HCT116 (cell line): ENCODE data around the gene TGM4. TPM values are rescaled to one million over a fixed set of nuclear protein-coding genes. Genes with fewer than 3 reads are reported as not detected.

Experiments used
- ATAC-seq: fragments of 200-7000 bp; cut with Tn5 transposase; 2 replicates; pipeline ENCODE4 v1.9.1; 2020; ENCODE audit warnings: mild to moderate bottlenecking, moderate library complexity
- BruUV-seq: library from RNA; stranded (reverse); fragments of 400-500 nt; replicated peaks from 2 replicates; lab custom pipeline; 2021; lab: Mats Ljungman, UMichigan
- CTCF ChIA-PET: fragments of 300-600 bp; sonication (Branson Sonifier 250); formaldehyde crosslinking; loops from one replicate; lab custom pipeline; 2021; ENCODE audit warnings: antibody characterized with exemption; lab: Charles Lee
- POLR2A ChIA-PET: fragments of 300-600, 350-600 bp; sonication (Branson Sonifier 250); formaldehyde crosslinking; loops from one replicate; lab custom pipeline; 2021; ENCODE audit warnings: antibody characterized with exemption; lab: Charles Lee
- RAD21 ChIA-PET, 2 experiments: fragments of 300-600 bp; sonication (Branson Sonifier 250); formaldehyde crosslinking; loops; one replicate each; lab custom pipeline; 2023; ENCODE audit warnings: low total read pairs in 2 of 2; ENCODE audit not compliant: uncharacterized antibody in 2 of 2, unreplicated experiment in 2 of 2, low non-redundant PET in 1 of 2; lab: Charles Lee
- DNase-seq: peaks from one replicate; pipeline ENCODE4 v3.0.0-alpha.2; 2010; ENCODE audit warnings: low read depth, low spot score
- H2AFZ ChIP-seq: fragments of 200-600 bp; shearing (Covaris generic), sonication (generic); 2 replicates; pipeline ENCODE4 v1.6.1; 2017; ENCODE audit warnings: low read depth, mixed run types, mixed read lengths, antibody characterized with exemption, low read length; ENCODE audit not compliant: poor library complexity, severe bottlenecking
- H3K27ac ChIP-seq: 2 replicates; pipeline ENCODE4 v1.5.1; 2012; ENCODE audit warnings: low read depth, low read length
- H3K27me3 ChIP-seq: fragments of 200-600 bp; sonication (generic); 2 replicates; pipeline ENCODE4 v1.6.1; 2016; ENCODE audit warnings: mixed run types, low read length, mixed read lengths; ENCODE audit not compliant: insufficient read depth
- H3K36me3 ChIP-seq, 2 experiments: fragments of 200-500 bp in 1 of 2; fragments of 200-600 bp in 1 of 2; sonication (Bioruptor generic) in 1 of 2; sonication (generic) in 1 of 2; 2 replicates each; pipeline versions ENCODE4 v1.5.1 to v1.6.1; 2014 to 2016; ENCODE audit warnings: low read length in 2 of 2, inconsistent platforms in 1 of 2, mixed read lengths in 1 of 2, mixed run types in 1 of 2; ENCODE audit not compliant: insufficient read depth in 2 of 2, control insufficient read depth in 1 of 2
- H3K4me1 ChIP-seq, 2 experiments: fragments of 200-600 bp in 1 of 2; sonication (generic) in 1 of 2; 2 replicates each; pipeline versions ENCODE4 v1.5.1 to v1.6.1; 2012 to 2017; ENCODE audit warnings: low read length in 2 of 2, inconsistent platforms in 1 of 2, mild to moderate bottlenecking in 1 of 2, mixed read lengths in 1 of 2, mixed run types in 1 of 2, moderate library complexity in 1 of 2; ENCODE audit not compliant: insufficient read depth in 2 of 2, control insufficient read depth in 1 of 2
- H3K4me2 ChIP-seq: fragments of 200-600 bp; sonication (generic); 2 replicates; pipeline ENCODE4 v1.6.1; 2017; ENCODE audit warnings: mixed run types, low read length, mixed read lengths
- H3K4me3 ChIP-seq, 2 experiments: fragments of 200-600 bp in 1 of 2; sonication (generic) in 1 of 2; replicated peaks in 1 of 2; 2 replicates each; pipeline ENCODE4 v1.5.1; 2011 to 2016; ENCODE audit warnings: low read length in 2 of 2, control low read depth in 1 of 2, low read depth in 1 of 2, mild to moderate bottlenecking in 1 of 2, mixed read lengths in 1 of 2, mixed run types in 1 of 2
- H3K79me2 ChIP-seq: fragments of 200-600 bp; sonication (generic); 2 replicates; pipeline ENCODE4 v1.6.1; 2017; ENCODE audit warnings: mild to moderate bottlenecking, mixed run types, low read length, moderate library complexity, mixed read lengths; ENCODE audit not compliant: insufficient read depth
- H3K9ac ChIP-seq: fragments of 200-600 bp; sonication (generic); 2 replicates; pipeline ENCODE4 v1.6.1; 2016; ENCODE audit warnings: low read length, mixed read lengths
- H3K9me2 ChIP-seq: fragments of 200-600 bp; sonication (generic), shearing (Covaris generic); 2 replicates; pipeline ENCODE4 v1.6.1; 2017; ENCODE audit warnings: mixed run types, mild to moderate bottlenecking, moderate library complexity; ENCODE audit not compliant: insufficient read depth
- H3K9me3 ChIP-seq, 2 experiments: fragments of 200-500 bp in 1 of 2; fragments of 200-600 bp in 1 of 2; sonication (Bioruptor generic) in 1 of 2; sonication (generic) in 1 of 2; 2 replicates each; pipeline ENCODE4 v1.6.1; 2014 to 2017; ENCODE audit warnings: low read length in 2 of 2, mixed read lengths in 2 of 2, inconsistent platforms in 1 of 2, low read depth in 1 of 2, mild to moderate bottlenecking in 1 of 2, mixed run types in 1 of 2, moderate library complexity in 1 of 2; ENCODE audit not compliant: control insufficient read depth in 1 of 2, insufficient read depth in 1 of 2
- H4K20me1 ChIP-seq: fragments of 200-600 bp; sonication (generic), shearing (Covaris generic); 2 replicates; pipeline ENCODE4 v1.6.1; 2017; ENCODE audit warnings: mixed run types, mild to moderate bottlenecking, moderate library complexity; ENCODE audit not compliant: insufficient read depth
- CBX3 ChIP-seq: IDR thresholded peaks from 2 replicates; pipeline ENCODE4 v1.6.1; 2012; ENCODE audit warnings: low read depth
- EGR1 ChIP-seq: IDR thresholded peaks from 2 replicates; pipeline ENCODE4 v1.6.1; 2012; ENCODE audit warnings: low read depth
- EZH2phosphoT487 ChIP-seq: fragments of 200-600 bp; IDR thresholded peaks from 2 replicates; pipeline ENCODE4 v1.6.1; 2018; ENCODE audit warnings: antibody characterized with exemption, borderline replicate concordance
- FOSL1 ChIP-seq: IDR thresholded peaks from 2 replicates; pipeline ENCODE4 v1.6.1; 2012; ENCODE audit warnings: low read depth
- POLR2A ChIP-seq: IDR thresholded peaks from 2 replicates; pipeline ENCODE4 v1.7.0; 2011; ENCODE audit warnings: borderline replicate concordance; ENCODE audit not compliant: insufficient read depth, insufficient read length; ENCODE audit errors: extremely low read depth
- POLR2AphosphoS5 ChIP-seq: IDR thresholded peaks from 2 replicates; pipeline ENCODE4 v1.6.1; 2011; ENCODE audit warnings: mild to moderate bottlenecking, low read depth, low read length, moderate library complexity
- RAD21 ChIP-seq: IDR thresholded peaks from 2 replicates; pipeline ENCODE4 v1.6.1; 2012; ENCODE audit warnings: low read depth, mild to moderate bottlenecking
- SIN3A ChIP-seq: IDR thresholded peaks from 2 replicates; pipeline ENCODE4 v1.6.1; 2012; ENCODE audit warnings: low read depth
- SP1 ChIP-seq: IDR thresholded peaks from 2 replicates; pipeline ENCODE4 v1.6.1; 2012; ENCODE audit warnings: low read depth
- intact Hi-C: fragments of 100-400 bp; cut with micrococcal nuclease; formaldehyde crosslinking; loops from 2 replicates; pipeline ENCODE4 v1.10.0; 2022
- total RNA-seq: library from RNA; stranded (reverse); gene quantifications from one replicate; pipeline ENCODE4 v1.2.1, GENCODE V29; 2021; ENCODE audit not compliant: unreplicated experiment
- TF ChIP-seq, protein P1 (sequence below): IDR thresholded peaks from 2 replicates; pipeline ENCODE4 v1.6.1; 2012
- TF ChIP-seq, protein P2 (sequence below): IDR thresholded peaks from 2 replicates; pipeline ENCODE4 v1.6.1; 2012; ENCODE audit warnings: low read depth
- TF ChIP-seq, protein P3 (sequence below): IDR thresholded peaks from 2 replicates; pipeline ENCODE4 v1.6.1; 2011; ENCODE audit warnings: mild to moderate bottlenecking, low read length, moderate library complexity; ENCODE audit not compliant: insufficient replicate concordance; ENCODE audit errors: extremely low read depth
- TF ChIP-seq, protein P4 (sequence below): IDR thresholded peaks from 2 replicates; pipeline ENCODE4 v1.6.1; 2012
- TF ChIP-seq, protein P5 (sequence below), 3 experiments: fragments of 200-600 bp in 1 of 3; sonication (generic) in 1 of 3; IDR thresholded peaks in 2 of 3; conservative IDR thresholded peaks in 1 of 3; 2 replicates each; pipeline ENCODE4 v1.5.1; 2012 to 2017; ENCODE audit warnings: low read depth in 2 of 3, low read length in 2 of 3, antibody characterized with exemption in 1 of 3, borderline replicate concordance in 1 of 3, control low read depth in 1 of 3, mild to moderate bottlenecking in 1 of 3, mixed read lengths in 1 of 3, mixed run types in 1 of 3, moderate library complexity in 1 of 3; ENCODE audit not compliant: insufficient read depth in 1 of 3

TGM4 gene
- total RNA-seq, 1 experiment from 2014 or later = not detected

DNA sequence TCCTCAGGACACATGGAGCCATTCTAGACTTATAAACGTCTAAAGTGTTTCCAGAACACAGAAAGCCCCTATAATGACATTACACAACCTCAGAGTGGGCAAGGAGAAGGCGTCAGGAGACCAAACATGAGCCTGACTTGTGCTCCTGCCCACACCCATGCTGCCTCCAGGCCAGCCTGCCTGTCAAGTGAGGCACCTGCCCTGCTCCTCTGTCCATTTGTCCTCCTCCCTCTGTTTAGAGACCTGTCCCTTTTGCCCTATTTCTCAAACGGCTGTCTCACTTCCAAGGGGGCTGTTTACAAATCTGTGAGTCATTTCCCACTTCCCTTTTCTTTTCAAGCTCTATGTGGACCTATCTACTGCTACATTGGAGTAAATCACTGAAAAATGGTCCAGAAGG, 80.6 kb downstream of the TGM4 start:
- no TSS peak for BruUV-seq
- ATAC-seq (no peak), DNase-seq (no peak)
- Histone ChIP-seq H3K27me3 (no peaks in the 10 kb centered on the region), H3K9ac (no peak overlapping the region), H3K36me3 (no peaks in the 10 kb centered on the region), H3K27ac (no peak overlapping the region), H2AFZ (no peak overlapping the region), H3K9me3 (no peaks in the 10 kb centered on the region), H3K9me2 (no peaks in the 10 kb centered on the region), H3K79me2 (peaks cover 12% of the 10 kb centered on the region), H3K4me1 (no peaks in the 10 kb centered on the region), H3K4me2 (no peak overlapping the region), H3K4me3 (no peak overlapping the region), H4K20me1 (no peaks in the 10 kb centered on the region)
- ChIA-PET RAD21 (no interaction called here), CTCF (no interaction called here), POLR2A (no interaction called here)
- TF ChIP-seq POLR2A = no peak
- intact Hi-C loops = no loop called here

DNA sequence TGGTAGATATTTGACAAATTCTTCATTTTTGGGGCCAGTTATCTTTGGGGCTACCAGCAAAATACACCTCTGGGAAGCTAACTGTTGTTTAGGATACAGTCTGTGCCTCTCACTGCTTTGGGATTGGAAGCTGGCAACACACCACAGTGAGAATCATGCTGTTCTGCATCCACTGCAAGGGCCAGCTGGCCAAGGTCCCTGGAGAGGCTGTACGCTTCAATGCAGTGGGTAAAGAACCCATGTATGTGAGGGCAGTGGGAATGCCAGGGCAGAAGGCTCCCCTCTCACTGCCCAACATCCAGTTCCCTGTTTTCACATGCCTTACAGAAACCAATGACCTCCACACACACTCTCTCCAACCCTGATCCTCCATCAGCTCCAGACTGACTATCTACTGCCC, 81.5 kb downstream of the TGM4 start:
- Histone ChIP-seq H3K9me2 (no peaks in the 10 kb centered on the region), H3K79me2 (peaks cover 22% of the 10 kb centered on the region), H4K20me1 (no peaks in the 10 kb centered on the region), H3K4me2 (no peak overlapping the region), H3K9me3 (no peaks in the 10 kb centered on the region), H3K27me3 (no peaks in the 10 kb centered on the region), H3K27ac (no peak overlapping the region), H3K9ac (no peak overlapping the region), H3K4me1 (no peaks in the 10 kb centered on the region), H2AFZ (no peak overlapping the region), H3K36me3 (no peaks in the 10 kb centered on the region), H3K4me3 (no peak overlapping the region)
- no peak for DNase-seq
- no TSS peak for BruUV-seq
- POLR2A ChIA-PET = no interaction called here
- CTCF ChIA-PET = no interaction called here
- intact Hi-C loops = no loop called here
- RAD21 ChIA-PET = no interaction called here
- no peak for ATAC-seq
- TF ChIP-seq RAD21 = no peak
- TF ChIP-seq, protein P1, sequence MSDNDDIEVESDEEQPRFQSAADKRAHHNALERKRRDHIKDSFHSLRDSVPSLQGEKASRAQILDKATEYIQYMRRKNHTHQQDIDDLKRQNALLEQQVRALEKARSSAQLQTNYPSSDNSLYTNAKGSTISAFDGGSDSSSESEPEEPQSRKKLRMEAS = no peak
- TF ChIP-seq, protein P2, sequence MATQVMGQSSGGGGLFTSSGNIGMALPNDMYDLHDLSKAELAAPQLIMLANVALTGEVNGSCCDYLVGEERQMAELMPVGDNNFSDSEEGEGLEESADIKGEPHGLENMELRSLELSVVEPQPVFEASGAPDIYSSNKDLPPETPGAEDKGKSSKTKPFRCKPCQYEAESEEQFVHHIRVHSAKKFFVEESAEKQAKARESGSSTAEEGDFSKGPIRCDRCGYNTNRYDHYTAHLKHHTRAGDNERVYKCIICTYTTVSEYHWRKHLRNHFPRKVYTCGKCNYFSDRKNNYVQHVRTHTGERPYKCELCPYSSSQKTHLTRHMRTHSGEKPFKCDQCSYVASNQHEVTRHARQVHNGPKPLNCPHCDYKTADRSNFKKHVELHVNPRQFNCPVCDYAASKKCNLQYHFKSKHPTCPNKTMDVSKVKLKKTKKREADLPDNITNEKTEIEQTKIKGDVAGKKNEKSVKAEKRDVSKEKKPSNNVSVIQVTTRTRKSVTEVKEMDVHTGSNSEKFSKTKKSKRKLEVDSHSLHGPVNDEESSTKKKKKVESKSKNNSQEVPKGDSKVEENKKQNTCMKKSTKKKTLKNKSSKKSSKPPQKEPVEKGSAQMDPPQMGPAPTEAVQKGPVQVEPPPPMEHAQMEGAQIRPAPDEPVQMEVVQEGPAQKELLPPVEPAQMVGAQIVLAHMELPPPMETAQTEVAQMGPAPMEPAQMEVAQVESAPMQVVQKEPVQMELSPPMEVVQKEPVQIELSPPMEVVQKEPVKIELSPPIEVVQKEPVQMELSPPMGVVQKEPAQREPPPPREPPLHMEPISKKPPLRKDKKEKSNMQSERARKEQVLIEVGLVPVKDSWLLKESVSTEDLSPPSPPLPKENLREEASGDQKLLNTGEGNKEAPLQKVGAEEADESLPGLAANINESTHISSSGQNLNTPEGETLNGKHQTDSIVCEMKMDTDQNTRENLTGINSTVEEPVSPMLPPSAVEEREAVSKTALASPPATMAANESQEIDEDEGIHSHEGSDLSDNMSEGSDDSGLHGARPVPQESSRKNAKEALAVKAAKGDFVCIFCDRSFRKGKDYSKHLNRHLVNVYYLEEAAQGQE = no peak
- TF ChIP-seq EGR1 = no peak
- no peak for TF ChIP-seq CBX3
- TF ChIP-seq, protein P3, sequence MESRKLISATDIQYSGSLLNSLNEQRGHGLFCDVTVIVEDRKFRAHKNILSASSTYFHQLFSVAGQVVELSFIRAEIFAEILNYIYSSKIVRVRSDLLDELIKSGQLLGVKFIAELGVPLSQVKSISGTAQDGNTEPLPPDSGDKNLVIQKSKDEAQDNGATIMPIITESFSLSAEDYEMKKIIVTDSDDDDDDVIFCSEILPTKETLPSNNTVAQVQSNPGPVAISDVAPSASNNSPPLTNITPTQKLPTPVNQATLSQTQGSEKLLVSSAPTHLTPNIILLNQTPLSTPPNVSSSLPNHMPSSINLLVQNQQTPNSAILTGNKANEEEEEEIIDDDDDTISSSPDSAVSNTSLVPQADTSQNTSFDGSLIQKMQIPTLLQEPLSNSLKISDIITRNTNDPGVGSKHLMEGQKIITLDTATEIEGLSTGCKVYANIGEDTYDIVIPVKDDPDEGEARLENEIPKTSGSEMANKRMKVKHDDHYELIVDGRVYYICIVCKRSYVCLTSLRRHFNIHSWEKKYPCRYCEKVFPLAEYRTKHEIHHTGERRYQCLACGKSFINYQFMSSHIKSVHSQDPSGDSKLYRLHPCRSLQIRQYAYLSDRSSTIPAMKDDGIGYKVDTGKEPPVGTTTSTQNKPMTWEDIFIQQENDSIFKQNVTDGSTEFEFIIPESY = no peak
- TF ChIP-seq, protein P4, sequence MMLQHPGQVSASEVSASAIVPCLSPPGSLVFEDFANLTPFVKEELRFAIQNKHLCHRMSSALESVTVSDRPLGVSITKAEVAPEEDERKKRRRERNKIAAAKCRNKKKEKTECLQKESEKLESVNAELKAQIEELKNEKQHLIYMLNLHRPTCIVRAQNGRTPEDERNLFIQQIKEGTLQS = no peak
- no peak for TF ChIP-seq SP1
- TF ChIP-seq SIN3A = no peak
- TF ChIP-seq EZH2phosphoT487 = no peak
- TF ChIP-seq, protein P5, sequence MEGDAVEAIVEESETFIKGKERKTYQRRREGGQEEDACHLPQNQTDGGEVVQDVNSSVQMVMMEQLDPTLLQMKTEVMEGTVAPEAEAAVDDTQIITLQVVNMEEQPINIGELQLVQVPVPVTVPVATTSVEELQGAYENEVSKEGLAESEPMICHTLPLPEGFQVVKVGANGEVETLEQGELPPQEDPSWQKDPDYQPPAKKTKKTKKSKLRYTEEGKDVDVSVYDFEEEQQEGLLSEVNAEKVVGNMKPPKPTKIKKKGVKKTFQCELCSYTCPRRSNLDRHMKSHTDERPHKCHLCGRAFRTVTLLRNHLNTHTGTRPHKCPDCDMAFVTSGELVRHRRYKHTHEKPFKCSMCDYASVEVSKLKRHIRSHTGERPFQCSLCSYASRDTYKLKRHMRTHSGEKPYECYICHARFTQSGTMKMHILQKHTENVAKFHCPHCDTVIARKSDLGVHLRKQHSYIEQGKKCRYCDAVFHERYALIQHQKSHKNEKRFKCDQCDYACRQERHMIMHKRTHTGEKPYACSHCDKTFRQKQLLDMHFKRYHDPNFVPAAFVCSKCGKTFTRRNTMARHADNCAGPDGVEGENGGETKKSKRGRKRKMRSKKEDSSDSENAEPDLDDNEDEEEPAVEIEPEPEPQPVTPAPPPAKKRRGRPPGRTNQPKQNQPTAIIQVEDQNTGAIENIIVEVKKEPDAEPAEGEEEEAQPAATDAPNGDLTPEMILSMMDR (IDR thresholded peaks at IDR 0.05 in 2 of 3, conservative IDR thresholded peaks at IDR 0.05 in 1 of 3; ENCODE audit: borderline replicate concordance in 1 of 3, insufficient read depth in 1 of 3, low read depth in 2 of 3, low read length in 2 of 3) = no peak
- no peak for TF ChIP-seq POLR2AphosphoS5
- TF ChIP-seq FOSL1 = no peak
